Stomach smooth muscle (tissue), 2 donors: ENCODE data around the gene FAM3A.
A peak's percentile ranks its signal among the peaks of the same experiment; 100 is the strongest.
"Not testable (repeated sequence)": the region's sequence is repeated elsewhere in the genome, so short reads cannot be mapped to it uniquely, and the experiment has no call there.

ENCODE experiments used
- H3K27ac ChIP-seq: one replicate; pipeline ENCODE4 v1.7.0; 2013; ENCODE audit warnings: mild to moderate bottlenecking, low read length, inconsistent platforms
- H3K27me3 ChIP-seq, 2 donors: one replicate each; pipeline ENCODE4 v1.7.0; 2013; ENCODE audit warnings: low read length in 2 of 2; ENCODE audit not compliant: insufficient read depth in 2 of 2, control insufficient read depth in 1 of 2
- H3K36me3 ChIP-seq, 2 donors: one replicate each; pipeline ENCODE4 v1.7.0; 2013; ENCODE audit warnings: low read length in 2 of 2; ENCODE audit not compliant: control insufficient read depth in 2 of 2, insufficient read depth in 2 of 2
- H3K4me1 ChIP-seq: one replicate; pipeline ENCODE4 v1.7.0; 2013; ENCODE audit warnings: low read length; ENCODE audit not compliant: control insufficient read depth, insufficient read depth
- H3K4me3 ChIP-seq, 2 donors: one replicate each; pipeline ENCODE4 v1.7.0; 2013; ENCODE audit warnings: low read length in 2 of 2
- H3K9ac ChIP-seq, 2 donors: one replicate each; pipeline ENCODE4 v1.7.0; 2013; ENCODE audit warnings: low read length in 2 of 2, mild to moderate bottlenecking in 1 of 2
- H3K9me3 ChIP-seq, 2 donors: one replicate each; pipeline ENCODE4 v1.7.0; 2013; ENCODE audit warnings: low read length in 2 of 2; ENCODE audit not compliant: control insufficient read depth in 2 of 2
- donor health status: healthy.
- donor health status: Pancreatic carcinoma.

FAM3A gene

DNA sequence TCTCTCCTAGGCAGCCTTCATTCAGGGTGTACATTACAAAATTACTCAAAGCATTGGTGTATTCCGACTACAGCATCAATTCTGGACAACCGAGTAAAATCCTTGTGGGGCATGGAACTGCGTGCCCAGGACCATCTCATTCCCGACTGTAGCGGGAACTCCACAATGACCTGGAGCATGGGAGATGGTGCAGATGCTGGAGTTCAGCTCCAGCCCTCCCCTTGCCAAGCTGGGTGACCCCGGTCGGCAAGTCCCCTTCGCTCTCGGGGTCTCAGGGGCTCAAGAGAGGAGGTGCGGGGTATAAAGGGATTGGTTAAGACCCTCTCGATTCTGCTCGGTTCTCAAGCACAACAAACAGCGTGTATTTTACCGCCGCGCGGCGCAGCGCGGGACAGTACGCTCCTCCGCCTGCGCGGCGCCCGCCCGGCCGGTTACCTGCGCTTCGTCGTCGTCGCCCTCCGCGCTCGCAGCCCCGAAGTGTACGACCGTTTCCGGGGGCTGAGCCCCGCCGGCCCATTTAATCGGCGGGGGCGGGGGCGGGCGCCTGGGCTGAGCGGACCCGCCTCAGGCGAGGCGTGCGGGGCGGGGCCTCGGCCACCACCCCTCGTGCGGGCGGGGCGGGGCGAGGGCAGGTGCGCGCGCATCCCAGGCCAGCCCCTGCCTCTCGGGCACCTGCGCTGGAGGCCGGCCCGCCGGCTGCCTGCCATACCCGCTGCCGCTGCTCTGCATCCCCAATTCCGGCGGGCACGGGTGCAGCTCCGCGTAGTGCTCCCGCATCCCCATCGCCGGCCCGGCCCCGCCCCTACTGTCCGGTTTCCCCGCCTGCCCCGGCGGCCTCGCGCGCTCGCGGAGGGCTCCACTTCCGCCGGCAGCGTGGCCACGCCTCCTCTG lies 30.6 kb upstream of the FAM3A start, which contains the start of gene G6PD:
Gene G6PD, minus strand, starts transcription at position 493 of the 891 bp plus-strand sequence. CDS start 691 bp downstream, outside the sequence.
- H3K36me3 ChIP-seq, result no peaks in the 10 kb centered on the region
- peaks cover 0 to 7% of the 10 kb centered on the region in 2 donors for H3K27me3 ChIP-seq
- peak within 1 kb of the TSS; percentile 81 to 89 for H3K4me3 ChIP-seq
- peak within 1 kb of the TSS; percentile 69 for H3K27ac ChIP-seq
- H3K9ac ChIP-seq, result peak within 1 kb of the TSS; percentile 77 to 80
- H3K4me1 ChIP-seq, result peaks cover 30% of the 10 kb centered on the region
- H3K9me3 ChIP-seq, result no peaks in the 10 kb centered on the region

DNA sequence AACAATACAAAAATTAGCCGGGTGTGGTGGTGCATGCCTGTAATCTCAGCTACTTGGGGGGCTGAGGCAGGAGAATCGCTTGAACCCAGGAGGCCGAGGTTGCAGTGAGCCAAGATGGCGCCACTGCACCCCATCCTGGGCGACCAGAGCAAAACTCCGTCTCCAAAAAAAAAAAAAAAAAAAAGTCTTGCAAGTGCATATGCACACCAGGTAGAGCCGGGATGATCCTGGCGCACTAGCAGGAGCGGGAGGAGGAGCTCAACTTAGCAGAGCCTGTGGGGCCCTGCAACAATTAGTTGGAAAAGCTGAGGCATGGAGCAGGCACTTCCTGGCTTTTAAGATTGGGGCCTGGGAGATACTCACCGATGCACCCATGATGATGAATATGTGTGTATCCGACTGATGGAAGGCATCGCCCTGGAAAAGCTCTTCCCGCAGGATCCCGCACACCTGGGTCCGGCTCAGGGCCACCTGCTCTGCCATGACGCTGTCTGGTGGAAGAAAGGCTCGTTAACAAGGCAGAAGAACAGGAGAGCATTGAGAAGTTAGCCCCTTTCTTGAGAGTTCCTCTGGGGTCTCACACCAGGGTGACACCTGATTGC lies 29.7 kb upstream of the FAM3A start:
- Histone ChIP-seq H3K9ac (no peak overlapping the region), H3K4me3 (peak overlapping the region; percentile 65 to 81), H3K27ac (no peak overlapping the region)

GRCh38 chrX:154542723-154543424 lies 26.8 kb upstream of the FAM3A start:
- peaks cover 0 to 5% of the 10 kb centered on the region in 2 donors for H3K27me3 ChIP-seq
- no peak overlapping the region for H3K4me3 ChIP-seq
- no peaks in the 10 kb centered on the region for H3K36me3 ChIP-seq
- H3K4me1 ChIP-seq, result peaks cover 17% of the 10 kb centered on the region
- no peaks in the 10 kb centered on the region for H3K9me3 ChIP-seq
- no peak overlapping the region for H3K9ac ChIP-seq
- no peak overlapping the region for H3K27ac ChIP-seq

More for the DNA sequence above, 29.7 kb upstream of the FAM3A start:
- Histone ChIP-seq H3K27me3 (peaks cover 0 to 5% of the 10 kb centered on the region in 2 donors), H3K4me1 (peaks cover 31% of the 10 kb centered on the region), H3K9me3 (no peaks in the 10 kb centered on the region), H3K36me3 (no peaks in the 10 kb centered on the region)

DNA sequence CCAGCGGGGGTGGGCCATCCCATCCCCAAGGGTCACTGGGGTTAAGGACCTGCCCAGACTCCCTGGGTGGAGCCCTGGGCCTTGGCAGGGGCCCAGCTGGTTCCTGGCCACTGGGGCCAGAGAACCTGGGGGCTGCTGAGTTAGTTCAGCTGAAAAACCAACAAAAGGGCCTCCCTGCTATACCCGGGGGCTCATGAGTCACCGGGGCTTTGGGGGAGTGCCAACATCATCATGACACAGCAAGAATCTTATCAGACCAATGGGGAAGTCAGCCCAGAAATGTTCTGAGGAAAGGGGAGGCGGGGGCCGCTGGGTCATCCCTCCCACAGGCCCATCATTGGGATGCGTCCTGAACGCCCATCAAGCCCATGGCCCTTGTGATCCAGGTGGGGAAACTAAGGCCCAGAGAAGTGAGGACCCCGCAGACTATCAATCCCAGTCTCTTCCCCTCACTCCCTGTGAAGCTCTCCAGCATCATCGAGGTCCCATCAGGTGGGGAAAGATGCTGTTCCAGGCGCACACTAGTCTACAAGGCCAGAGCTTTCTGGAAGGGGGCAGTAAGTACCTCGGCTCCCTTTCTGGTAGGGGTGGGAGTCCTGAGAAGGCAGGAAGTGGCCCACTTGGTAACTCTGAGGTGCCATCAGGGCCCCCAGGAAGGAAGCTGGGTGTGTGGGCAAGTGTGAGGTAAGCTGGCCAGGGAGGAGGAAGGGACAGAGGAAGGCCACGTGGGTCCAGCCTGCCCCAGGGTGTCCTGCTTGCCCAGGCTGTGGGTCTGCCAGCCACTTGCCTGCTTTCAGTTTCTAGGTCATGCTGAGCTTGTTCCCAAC lies 26.1 kb upstream of the FAM3A start:
- H3K9ac ChIP-seq, result no peak overlapping the region
- no peaks in the 10 kb centered on the region for H3K9me3 ChIP-seq
- peaks cover 15% of the 10 kb centered on the region for H3K4me1 ChIP-seq
- H3K27ac ChIP-seq, result no peak overlapping the region
- H3K27me3 ChIP-seq, result peaks cover 0 to 5% of the 10 kb centered on the region in 2 donors
- no peaks in the 10 kb centered on the region for H3K36me3 ChIP-seq
- no peak overlapping the region for H3K4me3 ChIP-seq

- peaks cover 0 to 5% of the 10 kb centered on the region in 2 donors for H3K27me3 ChIP-seq
- H3K4me1 ChIP-seq, result peaks cover 15% of the 10 kb centered on the region
- H3K36me3 ChIP-seq, result no peaks in the 10 kb centered on the region
- H3K9ac ChIP-seq, result no peak overlapping the region
- H3K4me3 ChIP-seq, result no peak overlapping the region
- no peaks in the 10 kb centered on the region for H3K9me3 ChIP-seq
- H3K27ac ChIP-seq, result no peak overlapping the region
Observed at GRCh38 chrX:154541589-154541895, 25.5 kb upstream of the FAM3A start.

- Histone ChIP-seq H3K9me3 (no peaks in the 10 kb centered on the region), H3K27ac (no peak overlapping the region), H3K36me3 (no peaks in the 10 kb centered on the region), H3K27me3 (peaks cover 0 to 3% of the 10 kb centered on the region in 2 donors), H3K4me3 (no peak overlapping the region), H3K4me1 (peaks cover 10% of the 10 kb centered on the region), H3K9ac (no peak overlapping the region)
Observed at GRCh38 chrX:154540897-154541535, 25.0 kb upstream of the FAM3A start.

DNA sequence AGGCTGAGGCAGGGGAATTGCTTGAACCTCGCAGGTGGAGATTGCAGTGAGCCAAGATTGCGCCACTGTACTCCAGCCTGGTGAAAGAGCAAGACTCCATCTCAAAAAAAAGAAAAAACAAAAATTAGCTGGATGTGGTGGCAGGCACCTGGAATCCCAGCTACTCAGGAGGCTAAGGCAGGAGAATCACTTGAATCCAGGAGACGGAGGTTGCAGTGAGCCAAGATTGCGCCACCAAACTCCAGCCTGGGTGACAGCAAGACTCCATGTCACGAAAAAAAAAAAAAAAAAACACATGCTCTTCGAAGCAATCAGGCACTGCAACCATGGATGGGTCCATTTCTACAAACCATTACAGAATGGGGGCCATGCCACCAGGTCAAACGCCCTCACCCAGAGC lies 24.3 kb upstream of the FAM3A start:
- not testable (repeated sequence) for H3K27me3 ChIP-seq, H3K9me3 ChIP-seq, H3K4me3 ChIP-seq, H3K9ac ChIP-seq, H3K4me1 ChIP-seq, H3K27ac ChIP-seq, H3K36me3 ChIP-seq

GRCh38 chrX:154539077-154539476 lies 23.0 kb upstream of the FAM3A start:
- H3K36me3 ChIP-seq, result peaks cover 0 to 1% of the 10 kb centered on the region in 2 donors
- H3K9ac ChIP-seq, result no peak overlapping the region
- peaks cover 16% of the 10 kb centered on the region for H3K4me1 ChIP-seq
- H3K4me3 ChIP-seq, result no peak overlapping the region
- H3K9me3 ChIP-seq, result no peaks in the 10 kb centered on the region
- H3K27ac ChIP-seq, result no peak overlapping the region
- peaks cover 0 to 7% of the 10 kb centered on the region in 2 donors for H3K27me3 ChIP-seq

DNA sequence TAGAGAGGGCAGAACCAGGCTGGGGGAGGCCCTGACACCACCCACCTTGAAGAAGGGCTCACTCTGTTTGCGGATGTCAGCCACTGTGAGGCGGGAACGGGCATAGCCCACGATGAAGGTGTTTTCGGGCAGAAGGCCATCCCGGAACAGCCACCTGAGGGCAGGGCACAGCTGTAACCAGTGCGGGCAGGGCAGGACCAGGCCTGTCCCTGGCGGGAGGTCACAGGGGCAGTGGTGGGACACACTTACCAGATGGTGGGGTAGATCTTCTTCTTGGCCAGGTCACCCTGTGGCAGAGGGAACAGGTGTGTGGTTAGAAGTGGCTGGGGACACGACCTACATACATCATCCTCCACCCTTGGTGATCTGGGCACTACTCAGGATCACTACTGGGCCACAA lies 19.9 kb upstream of the FAM3A start:
- Histone ChIP-seq H3K36me3 (peaks cover 0 to 4% of the 10 kb centered on the region in 2 donors), H3K4me1 (peaks cover 8% of the 10 kb centered on the region), H3K9ac (no peak overlapping the region), H3K27me3 (peaks cover 0 to 3% of the 10 kb centered on the region in 2 donors), H3K27ac (no peak overlapping the region), H3K9me3 (no peaks in the 10 kb centered on the region), H3K4me3 (no peak overlapping the region)
